LNCaP clone FGC (cell line): Measurements from ENCODE around the gene KCNK16.

ENCODE experiments used
- DNase-seq: peaks from one replicate; pipeline ENCODE4 v3.0.0-alpha.2; 2011; ENCODE audit warnings: low read depth
- H3K4me3 ChIP-seq: 2 replicates; pipeline ENCODE4 v1.5.1; 2011; ENCODE audit warnings: mild to moderate bottlenecking, low read depth, low read length, control low read depth
- CTCF ChIP-seq: IDR thresholded peaks from 2 replicates; pipeline ENCODE4 v1.5.1; 2012; ENCODE audit warnings: mild to moderate bottlenecking; ENCODE audit not compliant: control insufficient read depth, insufficient read depth; ENCODE audit errors: extremely low read depth

Gene KCNK16

GRCh38 chr6:39319621-39320362 is 2.7 kb downstream of the KCNK16 start:
- DNase-seq: no peak
- no peak for TF ChIP-seq CTCF
- H3K4me3 ChIP-seq: no peak overlapping the region

GRCh38 chr6:39317256-39317655 is 5.2 kb downstream of the KCNK16 start:
- H3K4me3 ChIP-seq: no peak overlapping the region
- no peak for TF ChIP-seq CTCF
- no peak for DNase-seq

- no peak for DNase-seq
- H3K4me3 ChIP-seq: no peak within 1 kb of the TSS
- TF ChIP-seq CTCF: no peak
Observed at GRCh38 chr6:39314273-39314795, 8.2 kb downstream of the KCNK16 start, which contains the start of gene KCNK17. Gene KCNK17 (minus strand): TSS chr6:39314419. CDS start chr6:39314320, 99 bp downstream.

GRCh38 chr6:39313526-39314272 is 8.8 kb downstream of the KCNK16 start:
- no peak for TF ChIP-seq CTCF
- H3K4me3 ChIP-seq: no peak overlapping the region

GRCh38 chr6:39312912-39313525 is 9.5 kb downstream of the KCNK16 start:
- TF ChIP-seq CTCF: no peak
- no peak for DNase-seq
- no peak overlapping the region for H3K4me3 ChIP-seq

More at GRCh38 chr6:39313526-39314272, 8.8 kb downstream of the KCNK16 start:
- DNase-seq: no peak

GRCh38 chr6:39310542-39310941 is 12.0 kb downstream of the KCNK16 start:
- no peak for TF ChIP-seq CTCF
- no peak overlapping the region for H3K4me3 ChIP-seq
- DNase-seq: no peak
